Natural killer cell treated with Interleukin-12 subunit alpha and Interleukin-12 subunit beta and Interleukin-15 and Interleukin-18, amount 100 ng/mL, for 72 hours (primary cell): ENCODE data around the gene RAB30. TPM values are rescaled to one million over a fixed set of nuclear protein-coding genes. Genes with fewer than 3 reads are reported as not detected.

Source experiments
- ATAC-seq, 2 donors: fragments of 150-1000 bp; cut with Tn5 transposase in 1 of 2; sonication (Bioruptor Pico), chemical (Tn5 transposase) in 1 of 2; 2 replicates each; pipeline ENCODE4 v1.10.0; 2021
- DNase-seq: peaks from one replicate; pipeline ENCODE4 v3.0.0; 2022; ENCODE audit warnings: low spot score
- H3K27ac Mint-ChIP-seq, 2 donors: 1 replicate in 1 of 2; 2 replicates in 1 of 2; pipeline ENCODE4 v1.8.0; 2022; ENCODE audit warnings: mixed read lengths in 2 of 2, mild to moderate bottlenecking in 1 of 2, moderate library complexity in 1 of 2
- H3K27me3 Mint-ChIP-seq, 2 donors: 1 replicate in 1 of 2; 2 replicates in 1 of 2; pipeline ENCODE4 v1.8.0; 2022; ENCODE audit warnings: mixed read lengths in 2 of 2
- H3K36me3 Mint-ChIP-seq: one replicate; pipeline ENCODE4 v1.8.0; 2022; ENCODE audit warnings: mixed read lengths
- H3K4me1 Mint-ChIP-seq, 2 donors: 1 replicate in 1 of 2; 2 replicates in 1 of 2; pipeline ENCODE4 v1.8.0; 2022; ENCODE audit warnings: low read depth in 2 of 2, mixed read lengths in 2 of 2, mild to moderate bottlenecking in 1 of 2
- H3K4me3 Mint-ChIP-seq: one replicate; pipeline ENCODE4 v1.8.0; 2022; ENCODE audit warnings: mixed read lengths
- H3K9me3 Mint-ChIP-seq: 2 replicates; pipeline ENCODE4 v1.8.0; 2022; ENCODE audit warnings: mixed read lengths
- total RNA-seq, 2 donors: library from RNA; stranded (reverse); gene quantifications; one replicate each; pipeline ENCODE4 v1.2.3, GENCODE V29; 2022

Gene RAB30
- total RNA-seq, 2 donors from 2014 or later, result 5.7 to 10.5 TPM

GRCh38 chr11:83088965-83089364, 17.3 kb upstream of the RAB30 start:
- Mint-ChIP-seq H3K36me3 (no peaks in the 10 kb centered on the region), H3K27ac (no peak overlapping the region), H3K4me3 (no peak overlapping the region), H3K4me1 (peaks cover 0 to 3% of the 10 kb centered on the region in 2 donors), H3K27me3 (no peaks in the 10 kb centered on the region), H3K9me3 (no peaks in the 10 kb centered on the region)
- no peak for DNase-seq
- no peak for ATAC-seq

DNA sequence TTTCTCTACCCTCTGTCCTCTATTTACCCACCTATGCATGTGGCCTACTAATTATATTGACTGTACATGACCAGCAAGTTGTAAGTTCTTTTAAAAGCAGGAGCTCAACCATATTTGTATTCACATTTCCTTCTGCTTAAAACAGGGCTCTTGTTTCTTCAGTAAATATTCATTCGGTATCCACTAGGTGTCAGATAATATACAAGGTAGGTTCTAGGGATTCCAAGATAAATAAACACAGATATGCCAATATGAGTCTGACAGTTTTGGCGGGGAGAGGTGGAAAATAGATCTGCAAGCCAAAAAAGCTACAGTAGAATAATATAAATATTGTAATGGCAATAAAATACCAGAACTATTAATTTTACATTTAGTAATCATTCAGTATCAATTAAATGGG, 15.3 kb upstream of the RAB30 start:
- Mint-ChIP-seq H3K9me3 (no peaks in the 10 kb centered on the region), H3K27ac (no peak overlapping the region), H3K4me3 (no peak overlapping the region), H3K36me3 (no peaks in the 10 kb centered on the region), H3K27me3 (no peaks in the 10 kb centered on the region), H3K4me1 (peaks cover 0 to 3% of the 10 kb centered on the region in 2 donors)
- DNase-seq, result no peak
- no peak for ATAC-seq

- H3K36me3 Mint-ChIP-seq, result no peaks in the 10 kb centered on the region
- peaks cover 2 to 3% of the 10 kb centered on the region in 2 donors for H3K4me1 Mint-ChIP-seq
- DNase-seq (no peak), ATAC-seq (no peak)
- H3K27me3 Mint-ChIP-seq, result no peaks in the 10 kb centered on the region
- no peaks in the 10 kb centered on the region for H3K9me3 Mint-ChIP-seq
- no peak overlapping the region for H3K27ac Mint-ChIP-seq
- H3K4me3 Mint-ChIP-seq, result no peak overlapping the region
Observed at GRCh38 chr11:83079820-83080219, 8.1 kb upstream of the RAB30 start.

GRCh38 chr11:83078269-83078668, 6.6 kb upstream of the RAB30 start:
- H3K9me3 Mint-ChIP-seq, result no peaks in the 10 kb centered on the region
- DNase-seq, result no peak
- no peaks in the 10 kb centered on the region for H3K27me3 Mint-ChIP-seq
- peaks cover 8 to 10% of the 10 kb centered on the region in 2 donors for H3K4me1 Mint-ChIP-seq
- H3K4me3 Mint-ChIP-seq, result no peak overlapping the region
- peaks cover 8% of the 10 kb centered on the region for H3K36me3 Mint-ChIP-seq
- H3K27ac Mint-ChIP-seq, result peak overlapping the region in 1 of 2 donors; percentile 5
- no peak for ATAC-seq

DNA sequence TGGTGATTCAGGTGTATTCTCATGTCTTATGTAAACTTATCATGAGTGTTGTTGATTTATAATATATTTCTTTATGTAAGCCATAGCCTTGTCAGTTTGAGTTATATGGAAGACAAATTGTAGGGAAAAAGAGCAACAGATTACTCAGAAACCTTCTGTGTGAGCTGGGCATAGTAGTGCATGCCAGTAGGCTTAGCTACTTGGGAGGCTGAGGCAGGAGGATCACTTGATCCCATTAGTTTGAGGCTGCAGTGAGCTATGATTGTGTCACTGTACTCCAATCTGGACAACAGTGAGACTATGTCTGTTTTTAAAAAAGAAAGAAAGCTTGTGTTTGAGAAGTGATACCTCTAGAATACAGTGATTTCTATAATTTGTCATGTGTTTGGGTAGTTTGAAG, 2.2 kb upstream of the RAB30 start:
- Mint-ChIP-seq H3K36me3 (peaks cover 10% of the 10 kb centered on the region), H3K27me3 (no peaks in the 10 kb centered on the region), H3K9me3 (no peaks in the 10 kb centered on the region), H3K4me3 (no peak overlapping the region), H3K4me1 (peaks cover 21 to 24% of the 10 kb centered on the region in 2 donors), H3K27ac (no peak overlapping the region)
- DNase-seq (no peak), ATAC-seq (no peak)

DNA sequence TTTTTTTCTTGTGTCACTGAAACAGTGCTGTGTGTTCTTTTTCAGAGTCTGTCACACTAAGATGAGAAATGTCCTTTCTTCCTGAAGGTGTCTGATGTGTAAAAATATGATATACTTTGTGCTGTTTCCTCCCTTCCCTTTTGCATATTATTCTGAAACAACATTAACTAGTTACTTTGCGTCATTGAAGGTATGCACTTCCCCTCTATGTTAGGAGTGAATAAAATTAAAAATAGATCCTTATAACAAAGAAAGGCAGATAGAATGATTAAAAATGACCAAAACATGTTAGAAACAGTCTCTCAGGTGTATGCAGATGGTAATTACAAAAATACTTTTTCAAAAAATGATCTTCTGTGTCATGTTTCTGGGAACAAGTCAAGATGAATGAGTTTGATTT, 1.6 kb upstream of the RAB30 start:
- no peak for DNase-seq
- Mint-ChIP-seq H3K27ac (no peak overlapping the region), H3K9me3 (no peaks in the 10 kb centered on the region), H3K4me1 (peaks cover 24 to 27% of the 10 kb centered on the region in 2 donors), H3K4me3 (no peak overlapping the region), H3K36me3 (peaks cover 10% of the 10 kb centered on the region), H3K27me3 (no peaks in the 10 kb centered on the region)
- ATAC-seq, result no peak

GRCh38 chr11:83072350-83073242, 899 bp upstream of the RAB30 start:
- Mint-ChIP-seq H3K36me3 (peaks cover 10% of the 10 kb centered on the region), H3K27ac (no peak overlapping the region), H3K9me3 (no peaks in the 10 kb centered on the region), H3K27me3 (no peaks in the 10 kb centered on the region), H3K4me1 (peaks cover 24 to 28% of the 10 kb centered on the region in 2 donors), H3K4me3 (no peak overlapping the region)
- ATAC-seq (no peak), DNase-seq (no peak)

DNA sequence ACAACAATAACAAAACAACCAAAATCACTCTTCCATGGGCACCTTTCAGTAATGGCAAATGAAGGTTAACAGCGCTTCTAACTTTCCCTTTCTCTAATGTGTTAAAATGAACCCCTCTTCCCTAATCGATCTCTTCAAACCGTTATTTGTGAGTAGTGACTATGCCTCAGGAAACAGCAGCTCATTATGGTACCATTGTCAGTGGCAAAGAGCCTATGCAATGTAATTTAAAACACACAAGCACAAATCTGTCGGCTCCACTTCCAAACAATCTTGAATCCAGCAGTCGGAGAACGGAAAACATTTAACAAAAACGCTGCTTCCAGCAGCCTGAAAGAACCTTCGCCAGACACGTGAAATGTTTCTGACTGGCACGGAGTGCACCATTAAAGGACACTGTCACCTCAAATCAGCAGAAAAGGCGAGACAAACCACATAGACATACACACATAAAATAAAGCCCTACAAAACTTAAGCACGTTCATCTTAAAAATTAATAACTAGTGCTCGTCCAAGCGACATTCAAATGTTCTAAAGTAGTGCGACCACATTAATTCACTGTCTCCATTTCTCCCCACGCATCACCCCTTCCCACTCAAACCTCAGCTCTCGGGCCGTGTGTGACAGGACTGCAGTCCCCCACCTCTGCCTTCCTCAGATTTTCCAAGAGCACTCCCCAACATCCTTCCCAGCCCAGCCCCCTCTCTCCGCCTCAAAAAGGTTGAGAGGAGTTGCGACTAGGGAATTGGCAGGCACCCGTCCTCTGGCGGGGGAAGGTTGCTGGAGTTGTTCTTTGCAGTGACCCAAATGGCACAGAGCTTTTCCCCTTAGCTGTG, 748 bp downstream of the RAB30 start:
- ATAC-seq, result no peak
- Mint-ChIP-seq H3K9me3 (no peaks in the 10 kb centered on the region), H3K4me1 (peaks cover 24 to 28% of the 10 kb centered on the region in 2 donors), H3K4me3 (no peak overlapping the region), H3K27me3 (no peaks in the 10 kb centered on the region), H3K27ac (no peak overlapping the region), H3K36me3 (peaks cover 10% of the 10 kb centered on the region)
- DNase-seq, result no peak

DNA sequence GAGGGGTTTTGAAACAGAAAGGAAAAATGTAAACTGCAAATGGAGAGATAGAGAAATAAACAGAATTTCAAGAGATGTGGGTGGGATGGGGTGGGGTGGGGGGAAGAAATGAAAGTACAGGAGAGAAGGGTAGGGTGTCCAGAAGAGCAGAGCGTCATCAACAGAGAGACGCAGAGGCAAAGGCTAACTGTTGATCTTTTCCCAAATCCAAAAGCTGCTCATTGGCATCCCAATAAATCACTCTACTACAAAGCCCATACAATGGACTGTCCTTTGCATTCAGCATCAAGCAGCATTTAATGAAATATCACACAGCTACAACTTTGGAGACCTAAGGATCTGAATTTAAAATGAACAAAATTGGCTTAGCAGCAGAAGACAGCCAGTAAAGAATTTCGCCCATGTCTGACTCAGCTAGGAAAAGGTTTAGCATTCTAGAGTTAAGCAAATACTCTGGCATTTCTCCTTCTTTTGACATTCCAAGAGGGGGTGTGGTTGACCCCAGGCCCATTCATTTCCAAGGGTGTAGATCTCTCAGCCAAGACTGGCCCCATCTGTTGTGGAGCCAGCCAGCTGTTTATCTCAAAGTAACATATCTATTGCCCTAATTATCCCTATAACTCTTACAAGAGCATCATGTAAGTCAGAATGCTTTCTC, 1.5 kb downstream of the RAB30 start:
- Mint-ChIP-seq H3K27ac (no peak overlapping the region), H3K36me3 (peaks cover 10% of the 10 kb centered on the region), H3K9me3 (no peaks in the 10 kb centered on the region), H3K27me3 (no peaks in the 10 kb centered on the region), H3K4me3 (no peak overlapping the region), H3K4me1 (peaks cover 24 to 28% of the 10 kb centered on the region in 2 donors)
- ATAC-seq (no peak), DNase-seq (no peak)

GRCh38 chr11:83069441-83070043, 2.2 kb downstream of the RAB30 start:
- Mint-ChIP-seq H3K4me1 (peaks cover 22% of the 10 kb centered on the region in 2 donors), H3K9me3 (no peaks in the 10 kb centered on the region), H3K36me3 (peaks cover 10% of the 10 kb centered on the region), H3K27me3 (no peaks in the 10 kb centered on the region), H3K27ac (no peak overlapping the region), H3K4me3 (no peak overlapping the region)
- no peak for DNase-seq
- no peak for ATAC-seq

DNA sequence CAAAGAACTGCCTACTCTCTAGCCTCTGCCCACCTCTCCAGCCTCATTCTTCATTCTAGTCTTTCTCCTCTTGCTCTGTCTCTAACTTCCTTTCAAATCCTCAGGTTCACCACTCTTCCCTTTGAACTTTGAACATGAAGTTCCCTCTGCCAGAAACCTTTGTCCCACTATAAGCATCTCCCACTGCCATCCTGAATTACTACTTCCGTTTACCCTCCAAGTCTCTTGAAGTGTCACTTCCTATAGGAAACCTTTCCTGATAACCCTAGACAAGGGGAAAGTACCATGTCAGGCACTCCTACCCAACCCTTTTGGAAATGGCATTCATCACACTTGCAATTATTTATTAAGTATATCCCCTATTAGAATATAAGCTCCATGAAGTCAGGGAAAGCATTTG, 3.1 kb downstream of the RAB30 start:
- Mint-ChIP-seq H3K9me3 (no peaks in the 10 kb centered on the region), H3K27ac (no peak overlapping the region), H3K27me3 (no peaks in the 10 kb centered on the region), H3K4me1 (peaks cover 18 to 22% of the 10 kb centered on the region in 2 donors), H3K36me3 (peaks cover 6% of the 10 kb centered on the region), H3K4me3 (no peak overlapping the region)
- ATAC-seq (no peak), DNase-seq (no peak)

DNA sequence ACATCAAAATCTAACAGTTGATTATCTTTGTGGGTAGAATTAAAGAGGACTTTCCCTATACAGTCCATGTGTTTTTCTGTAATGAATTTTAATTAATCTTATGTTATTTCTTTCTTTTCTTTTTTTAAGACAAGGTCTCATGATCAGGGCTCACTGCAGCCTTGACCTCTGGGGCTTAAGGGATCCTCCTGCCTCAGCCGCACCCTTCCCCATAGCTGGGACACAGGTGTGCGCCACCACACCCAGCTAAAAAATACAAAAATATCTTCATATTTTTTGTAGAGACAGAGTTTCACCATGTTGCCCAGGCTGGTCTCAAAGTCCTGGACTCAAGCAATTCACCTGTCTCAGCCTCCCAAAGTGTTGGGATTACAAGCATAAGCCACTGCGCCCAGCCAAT, 7.7 kb downstream of the RAB30 start:
- peak overlapping the region in 1 of 2 donors; percentile 76 for H3K27ac Mint-ChIP-seq
- H3K9me3 Mint-ChIP-seq, result no peaks in the 10 kb centered on the region
- H3K36me3 Mint-ChIP-seq, result no peaks in the 10 kb centered on the region
- no peak for DNase-seq
- no peak for ATAC-seq
- H3K27me3 Mint-ChIP-seq, result no peaks in the 10 kb centered on the region
- H3K4me3 Mint-ChIP-seq, result peak overlapping the region; percentile 88
- H3K4me1 Mint-ChIP-seq, result peaks cover 10 to 27% of the 10 kb centered on the region in 2 donors

GRCh38 chr11:83063073-83063754, 8.5 kb downstream of the RAB30 start:
- DNase-seq (no peak), ATAC-seq (peak; percentile 52 to 73)
- H3K36me3 Mint-ChIP-seq, result no peaks in the 10 kb centered on the region
- H3K27ac Mint-ChIP-seq, result peak overlapping the region; percentile 76 to 77
- H3K4me1 Mint-ChIP-seq, result peaks cover 10 to 19% of the 10 kb centered on the region in 2 donors
- H3K4me3 Mint-ChIP-seq, result peak overlapping the region; percentile 88
- no peaks in the 10 kb centered on the region for H3K27me3 Mint-ChIP-seq
- no peaks in the 10 kb centered on the region for H3K9me3 Mint-ChIP-seq
